PC-3 (cell line): ENCODE measurements around the gene CTU1. TPM values are rescaled to one million over a fixed set of nuclear protein-coding genes. Genes with fewer than 3 reads are reported as not detected.

ENCODE experiments used
- ATAC-seq: fragments of 200-7000 bp; cut with Tn5 transposase; 2 replicates; pipeline ENCODE4 v1.9.1; 2020; ENCODE audit warnings: mild to moderate bottlenecking, moderate library complexity
- BruUV-seq: library from RNA; stranded (reverse); fragments of 400-500 nt; replicated peaks from 2 replicates; lab custom pipeline; 2021; lab: Mats Ljungman, UMichigan
- CTCF ChIA-PET: fragments of 300-600 bp; sonication (Branson Sonifier 250); formaldehyde crosslinking; loops from one replicate; lab custom pipeline; 2022; ENCODE audit warnings: antibody characterized with exemption; lab: Charles Lee
- POLR2A ChIA-PET: fragments of 300-600 bp; sonication (Branson Sonifier 250); formaldehyde crosslinking; loops from one replicate; lab custom pipeline; 2022; ENCODE audit warnings: antibody characterized with exemption; ENCODE audit not compliant: unreplicated experiment; lab: Charles Lee
- DNase-seq: peaks from one replicate; pipeline ENCODE4 v3.0.0-alpha.2; 2015
- H2AFZ ChIP-seq: fragments of 300-600 bp; sonication (generic); 2 replicates; pipeline ENCODE4 v1.6.0; 2016; ENCODE audit warnings: antibody characterized with exemption, low read length
- H3F3A ChIP-seq: fragments of 300-600 bp; sonication (generic); one replicate; pipeline ENCODE4 v1.6.0; 2017; ENCODE audit warnings: antibody characterized with exemption, low read length, control low read depth, mild to moderate bottlenecking; ENCODE audit not compliant: unreplicated experiment
- H3K27ac ChIP-seq: fragments of 300-600 bp; sonication (generic); 2 replicates; pipeline ENCODE4 v1.5.1; 2016; ENCODE audit warnings: mild to moderate bottlenecking, low read length
- H3K27me3 ChIP-seq: fragments of 300-600 bp; sonication (generic); 2 replicates; pipeline ENCODE4 v1.6.1; 2016; ENCODE audit warnings: low read length, mixed read lengths
- H3K36me3 ChIP-seq: fragments of 300-600 bp; sonication (generic); 2 replicates; pipeline ENCODE4 v1.6.1; 2016; ENCODE audit warnings: low read depth, mixed run types, low read length, mixed read lengths
- H3K4me1 ChIP-seq: fragments of 300-600 bp; sonication (generic); 2 replicates; pipeline ENCODE4 v1.5.1; 2016; ENCODE audit warnings: low read length; ENCODE audit not compliant: insufficient read depth
- H3K4me2 ChIP-seq: fragments of 300-600 bp; sonication (generic); 2 replicates; pipeline ENCODE4 v1.6.0; 2016; ENCODE audit warnings: low read length
- H3K4me3 ChIP-seq: fragments of 300-600 bp; sonication (generic); 2 replicates; pipeline ENCODE4 v1.5.1; 2016; ENCODE audit warnings: mild to moderate bottlenecking, low read length, mixed read lengths
- H3K79me2 ChIP-seq: fragments of 300-600 bp; sonication (generic); 2 replicates; pipeline ENCODE4 v1.6.1; 2017; ENCODE audit warnings: low read length, mixed read lengths
- H3K9ac ChIP-seq: fragments of 300-600 bp; sonication (generic); 2 replicates; pipeline ENCODE4 v1.6.0; 2016; ENCODE audit warnings: mild to moderate bottlenecking, low read length
- H3K9me2 ChIP-seq: fragments of 300-600 bp; sonication (generic); replicated peaks from 2 replicates; pipeline ENCODE4 v1.6.1; 2016; ENCODE audit warnings: mixed run types, low read length, mixed read lengths
- H3K9me3 ChIP-seq: fragments of 300-600 bp; sonication (generic); 2 replicates; pipeline ENCODE4 v1.6.1; 2016; ENCODE audit warnings: low read length, mixed read lengths
- H4K20me1 ChIP-seq: fragments of 300-600 bp; sonication (generic); 2 replicates; pipeline ENCODE4 v1.6.1; 2016; ENCODE audit warnings: low read length, mixed read lengths
- EZH2 ChIP-seq: fragments of 300-600 bp; sonication (generic); IDR thresholded peaks from one replicate; pipeline ENCODE4 v1.6.1; 2017; ENCODE audit warnings: antibody characterized with exemption, mild to moderate bottlenecking, low read length; ENCODE audit not compliant: unreplicated experiment
- EZH2phosphoT487 ChIP-seq: fragments of 300-600 bp; sonication (generic); IDR thresholded peaks from 2 replicates; pipeline ENCODE4 v1.6.1; 2018; ENCODE audit warnings: mild to moderate bottlenecking, antibody characterized with exemption, low read length, borderline replicate concordance
- intact Hi-C: fragments of 100-400 bp; cut with micrococcal nuclease; formaldehyde crosslinking; loops from 2 replicates; pipeline ENCODE4 v1.9.0; 2023
- total RNA-seq: library from RNA; depleted of rRNA; stranded (reverse); fragments of >200 nt; gene quantifications from 2 replicates; pipeline ENCODE4 v1.2.3, GENCODE V29; 2014
- TF ChIP-seq, protein P1 (sequence below): fragments of 300-600 bp; sonication (generic); conservative IDR thresholded peaks from 2 replicates; pipeline ENCODE4 v1.5.1; 2017; ENCODE audit warnings: antibody characterized with exemption, low read depth, mild to moderate bottlenecking, low read length

Gene CTU1
- total RNA-seq, 1 experiment from 2014 or later, result 29.0 TPM

DNA sequence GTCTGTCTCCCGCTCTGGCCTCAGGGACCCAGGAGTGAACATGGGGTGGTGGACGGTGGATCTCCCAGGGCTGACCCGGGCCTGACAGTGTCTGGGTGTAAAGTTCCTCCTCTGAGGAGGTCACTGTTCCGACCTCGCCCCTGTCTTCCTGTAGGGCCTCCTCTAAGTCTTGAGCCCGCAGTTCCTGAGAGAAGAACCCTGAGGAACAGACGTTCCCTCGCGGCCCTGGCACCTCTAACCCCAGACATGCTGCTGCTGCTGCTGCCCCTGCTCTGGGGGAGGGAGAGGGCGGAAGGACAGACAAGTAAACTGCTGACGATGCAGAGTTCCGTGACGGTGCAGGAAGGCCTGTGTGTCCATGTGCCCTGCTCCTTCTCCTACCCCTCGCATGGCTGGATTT lies 16.5 kb upstream of the CTU1 start, which contains the start of gene SIGLEC9:
SIGLEC9 (plus strand) TSS at position 178 of the 400 bp plus-strand sequence; CDS start at position 247, 69 bp downstream.
- DNase-seq (no peak), ATAC-seq (no peak)
- Histone ChIP-seq H3K4me2 (no peak within 1 kb of the TSS), H3K36me3 (no peaks in the 10 kb centered on the region), H4K20me1 (no peaks in the 10 kb centered on the region), H3K79me2 (no peaks in the 10 kb centered on the region), H3K9me3 (no peaks in the 10 kb centered on the region), H3K4me1 (peaks cover 25% of the 10 kb centered on the region), H3K9ac (no peak within 1 kb of the TSS), H3K9me2 (no peaks in the 10 kb centered on the region), H3K4me3 (no peak within 1 kb of the TSS), H3F3A (no peaks in the 10 kb centered on the region), H3K27me3 (no peaks in the 10 kb centered on the region), H3K27ac (no peak within 1 kb of the TSS), H2AFZ (no peak within 1 kb of the TSS)
- ChIA-PET CTCF (no interaction called here), POLR2A (no interaction called here)
- no peak for TF ChIP-seq EZH2
- no peak for TF ChIP-seq EZH2phosphoT487
- TF ChIP-seq, protein P1, sequence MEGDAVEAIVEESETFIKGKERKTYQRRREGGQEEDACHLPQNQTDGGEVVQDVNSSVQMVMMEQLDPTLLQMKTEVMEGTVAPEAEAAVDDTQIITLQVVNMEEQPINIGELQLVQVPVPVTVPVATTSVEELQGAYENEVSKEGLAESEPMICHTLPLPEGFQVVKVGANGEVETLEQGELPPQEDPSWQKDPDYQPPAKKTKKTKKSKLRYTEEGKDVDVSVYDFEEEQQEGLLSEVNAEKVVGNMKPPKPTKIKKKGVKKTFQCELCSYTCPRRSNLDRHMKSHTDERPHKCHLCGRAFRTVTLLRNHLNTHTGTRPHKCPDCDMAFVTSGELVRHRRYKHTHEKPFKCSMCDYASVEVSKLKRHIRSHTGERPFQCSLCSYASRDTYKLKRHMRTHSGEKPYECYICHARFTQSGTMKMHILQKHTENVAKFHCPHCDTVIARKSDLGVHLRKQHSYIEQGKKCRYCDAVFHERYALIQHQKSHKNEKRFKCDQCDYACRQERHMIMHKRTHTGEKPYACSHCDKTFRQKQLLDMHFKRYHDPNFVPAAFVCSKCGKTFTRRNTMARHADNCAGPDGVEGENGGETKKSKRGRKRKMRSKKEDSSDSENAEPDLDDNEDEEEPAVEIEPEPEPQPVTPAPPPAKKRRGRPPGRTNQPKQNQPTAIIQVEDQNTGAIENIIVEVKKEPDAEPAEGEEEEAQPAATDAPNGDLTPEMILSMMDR, result no peak
- no TSS peak for BruUV-seq
- intact Hi-C loops, result no loop called here

DNA sequence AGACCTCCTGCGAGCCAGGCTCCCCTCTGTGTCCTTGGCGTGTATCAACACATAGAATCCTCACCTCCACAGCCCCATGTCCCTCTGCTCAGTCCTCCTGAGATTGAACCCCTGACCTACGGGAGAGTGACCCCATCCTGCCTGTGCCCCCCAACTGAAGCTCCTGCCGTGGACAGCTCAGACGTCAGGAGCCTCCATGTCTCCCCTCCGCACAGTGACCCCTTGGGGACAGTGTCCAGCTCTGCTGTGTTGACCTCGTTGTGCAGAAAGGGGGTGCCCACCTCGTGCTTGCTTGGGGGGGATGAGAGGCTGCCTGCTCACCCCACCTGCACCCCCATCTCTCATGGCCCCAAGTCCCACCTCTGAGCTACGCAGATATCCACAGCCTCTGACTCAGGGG lies 16.0 kb upstream of the CTU1 start:
- no peaks in the 10 kb centered on the region for H3K9me3 ChIP-seq
- DNase-seq (no peak), ATAC-seq (no peak)
- H3K4me3 ChIP-seq, result no peak overlapping the region
- no peaks in the 10 kb centered on the region for H3K79me2 ChIP-seq
- peaks cover 22% of the 10 kb centered on the region for H3K4me1 ChIP-seq
- H3K9me2 ChIP-seq, result no peaks in the 10 kb centered on the region
- POLR2A ChIA-PET, result no interaction called here
- H3K27ac ChIP-seq, result no peak overlapping the region
- intact Hi-C loops, result no loop called here
- no peak for TF ChIP-seq EZH2phosphoT487
- TF ChIP-seq, protein P1, result no peak
- no peak for TF ChIP-seq EZH2
- CTCF ChIA-PET, result no interaction called here
- BruUV-seq, result no TSS peak
- no peak overlapping the region for H3K4me2 ChIP-seq
- H4K20me1 ChIP-seq, result no peaks in the 10 kb centered on the region
- no peak overlapping the region for H2AFZ ChIP-seq
- no peaks in the 10 kb centered on the region for H3K36me3 ChIP-seq
- H3K9ac ChIP-seq, result no peak overlapping the region
- H3K27me3 ChIP-seq, result peaks cover 3% of the 10 kb centered on the region; the same call in 1 of the 2 replicates
- H3F3A ChIP-seq, result no peaks in the 10 kb centered on the region

DNA sequence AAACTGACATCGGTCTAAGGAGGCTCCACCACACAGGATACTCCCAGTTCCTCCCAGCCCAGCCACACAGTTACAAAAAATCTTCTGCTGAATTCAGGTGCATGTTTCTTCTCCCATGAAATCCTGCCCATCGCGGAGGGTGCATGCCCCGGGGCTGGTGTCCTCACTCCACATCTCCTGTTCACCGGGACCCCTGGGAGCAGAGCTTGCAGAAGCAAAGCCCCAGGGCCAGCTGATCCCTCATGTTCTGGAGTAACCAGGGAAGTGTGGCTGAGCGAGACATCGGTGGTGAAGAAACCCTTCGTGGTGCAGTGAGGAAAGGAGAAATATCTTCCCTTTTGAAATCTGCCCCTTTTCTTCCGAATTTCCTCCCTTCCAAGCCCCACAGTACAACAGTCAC lies 15.6 kb upstream of the CTU1 start:
- DNase-seq, result no peak
- H4K20me1 ChIP-seq, result no peaks in the 10 kb centered on the region
- TF ChIP-seq, protein P1, result no peak
- TF ChIP-seq EZH2 (no peak), EZH2phosphoT487 (no peak)

More for the DNA sequence above, 15.6 kb upstream of the CTU1 start:
- Histone ChIP-seq H3K27me3 (peaks cover 3% of the 10 kb centered on the region; the same call in 1 of the 2 replicates), H3K36me3 (no peaks in the 10 kb centered on the region), H3K4me1 (peaks cover 18% of the 10 kb centered on the region), H3K9ac (no peak overlapping the region), H3K79me2 (no peaks in the 10 kb centered on the region), H3K9me3 (no peaks in the 10 kb centered on the region), H3K9me2 (no peaks in the 10 kb centered on the region), H3K27ac (no peak overlapping the region), H3K4me3 (no peak overlapping the region), H3F3A (no peaks in the 10 kb centered on the region), H2AFZ (no peak overlapping the region), H3K4me2 (no peak overlapping the region)
- intact Hi-C loops, result no loop called here
- CTCF ChIA-PET, result no interaction called here
- no TSS peak for BruUV-seq
- ATAC-seq, result no peak
- POLR2A ChIA-PET, result no interaction called here
